IMR-90 (cell line): Measurements from ENCODE around the gene COL5A1. TPM values are rescaled to one million over a fixed set of nuclear protein-coding genes. Genes with fewer than 3 reads are reported as not detected.
A peak's percentile ranks its signal among the peaks of the same experiment; 100 is the strongest.

Experiments used
- ATAC-seq: fragments of 200-7000 bp; cut with Tn5 transposase; 2 replicates; pipeline ENCODE4 v1.9.1; 2020; ENCODE audit warnings: low read depth, mild to moderate bottlenecking, moderate library complexity
- BruUV-seq: library from RNA; stranded (reverse); fragments of 400-500 nt; replicated peaks from 2 replicates; lab custom pipeline; 2021; lab: Mats Ljungman, UMichigan
- CTCF ChIA-PET: fragments of 300-600 bp; formaldehyde crosslinking; extraction: SDS; loops from one replicate; lab custom pipeline; 2021; ENCODE audit warnings: antibody characterized with exemption; lab: Yijun Ruan, JAX
- POLR2A ChIA-PET: fragments of 300-600 bp; sonication (Branson Sonifier 250); formaldehyde crosslinking; loops from one replicate; lab custom pipeline; 2022; ENCODE audit warnings: antibody characterized with exemption; ENCODE audit not compliant: unreplicated experiment; lab: Charles Lee
- DNase-seq: peaks from one replicate; pipeline ENCODE4 v3.0.0; 2013
- H2AFZ ChIP-seq: replicated peaks from 2 replicates; pipeline ENCODE3; 2013; ENCODE audit warnings: low read length, mild to moderate bottlenecking; ENCODE audit not compliant: poor library complexity
- H2AK5ac ChIP-seq: 2 replicates; pipeline ENCODE4 v1.6.1; 2013; ENCODE audit warnings: low read depth, low read length, inconsistent platforms
- H2AK9ac ChIP-seq: replicated peaks from 2 replicates; pipeline ENCODE3; 2013; ENCODE audit warnings: mild to moderate bottlenecking, low read depth, low read length, moderate library complexity; ENCODE audit not compliant: poor library complexity
- H2BK120ac ChIP-seq: 2 replicates; pipeline ENCODE4 v1.6.1; 2013; ENCODE audit warnings: low read depth, low read length, inconsistent platforms
- H2BK15ac ChIP-seq: 3 replicates; pipeline ENCODE4 v1.6.1; 2013; ENCODE audit warnings: low read depth, low read length, inconsistent platforms
- H2BK20ac ChIP-seq: 2 replicates; pipeline ENCODE4 v1.6.1; 2013; ENCODE audit warnings: low read depth, mild to moderate bottlenecking, inconsistent platforms, low read length, moderate library complexity
- H2BK5ac ChIP-seq: 2 replicates; pipeline ENCODE4 v1.6.1; 2013; ENCODE audit warnings: mild to moderate bottlenecking, low read depth, low read length, inconsistent platforms; ENCODE audit not compliant: poor library complexity, severe bottlenecking
- H3K14ac ChIP-seq: replicated peaks from 2 replicates; pipeline ENCODE4 v1.6.1; 2013; ENCODE audit warnings: low read depth, low read length, inconsistent platforms
- H3K18ac ChIP-seq: 2 replicates; pipeline ENCODE4 v1.6.1; 2013; ENCODE audit warnings: low read depth, low read length, control low read depth
- H3K23ac ChIP-seq: 2 replicates; pipeline ENCODE4 v1.6.1; 2013; ENCODE audit warnings: low read depth, low read length, inconsistent platforms
- H3K27ac ChIP-seq: 2 replicates; pipeline ENCODE4 v1.5.1; 2013; ENCODE audit warnings: mild to moderate bottlenecking, control low read depth, low read length; ENCODE audit not compliant: insufficient read depth
- H3K27me3 ChIP-seq: 2 replicates; pipeline ENCODE4 v1.6.1; 2013; ENCODE audit warnings: low read length; ENCODE audit not compliant: control insufficient read depth, insufficient read depth
- H3K36me3 ChIP-seq: 2 replicates; pipeline ENCODE4 v1.6.1; 2013; ENCODE audit warnings: low read length, mixed read lengths; ENCODE audit not compliant: control insufficient read depth, insufficient read depth
- H3K4ac ChIP-seq: 2 replicates; pipeline ENCODE4 v1.6.1; 2013; ENCODE audit warnings: low read depth, low read length, inconsistent platforms
- H3K4me1 ChIP-seq: 2 replicates; pipeline ENCODE4 v1.6.1; 2013; ENCODE audit warnings: low read length, mixed read lengths; ENCODE audit not compliant: control insufficient read depth, insufficient read depth
- H3K4me2 ChIP-seq: 2 replicates; pipeline ENCODE4 v1.6.1; 2013; ENCODE audit warnings: low read depth, mild to moderate bottlenecking, control low read depth, low read length, moderate library complexity
- H3K4me3 ChIP-seq: 2 replicates; pipeline ENCODE4 v1.5.1; 2013; ENCODE audit warnings: low read depth, mild to moderate bottlenecking, control low read depth, low read length, moderate library complexity; ENCODE audit not compliant: insufficient read depth
- H3K56ac ChIP-seq: 2 replicates; pipeline ENCODE4 v1.6.1; 2013; ENCODE audit warnings: low read length, inconsistent platforms; ENCODE audit not compliant: insufficient read depth; ENCODE audit errors: extremely low read depth
- H3K79me1 ChIP-seq, 2 experiments: 2 replicates each; pipeline ENCODE4 v1.6.1; 2013; ENCODE audit warnings: low read length in 2 of 2, inconsistent platforms in 1 of 2, low read depth in 1 of 2
- H3K9ac ChIP-seq: 2 replicates; pipeline ENCODE4 v1.6.1; 2013; ENCODE audit warnings: low read depth, low read length, control low read depth
- H3K9me1 ChIP-seq: 2 replicates; pipeline ENCODE4 v1.6.1; 2013; ENCODE audit warnings: low read length, inconsistent platforms; ENCODE audit not compliant: insufficient read depth
- H3K9me3 ChIP-seq: 2 replicates; pipeline ENCODE4 v1.6.1; 2013; ENCODE audit warnings: low read length; ENCODE audit not compliant: control insufficient read depth, insufficient read depth
- H4K20me1 ChIP-seq: 2 replicates; pipeline ENCODE4 v1.6.1; 2013; ENCODE audit warnings: low read length, inconsistent platforms; ENCODE audit not compliant: insufficient read depth
- H4K5ac ChIP-seq: 2 replicates; pipeline ENCODE4 v1.6.1; 2013; ENCODE audit warnings: mild to moderate bottlenecking, low read depth, low read length, control low read depth
- H4K8ac ChIP-seq, 2 experiments: 2 replicates each; pipeline ENCODE4 v1.6.1; 2013; ENCODE audit warnings: low read depth in 2 of 2, low read length in 2 of 2, control low read depth in 1 of 2, inconsistent platforms in 1 of 2
- H4K91ac ChIP-seq: 2 replicates; pipeline ENCODE4 v1.6.1; 2013; ENCODE audit warnings: low read depth, low read length, inconsistent platforms; ENCODE audit not compliant: insufficient read depth
- BHLHE40 ChIP-seq: fragments of 150-350 bp; IDR thresholded peaks from 2 replicates; pipeline ENCODE4 v1.6.1; 2016; ENCODE audit warnings: mild to moderate bottlenecking, low read depth, low read length
- CEBPB ChIP-seq: IDR thresholded peaks from 2 replicates; pipeline ENCODE4 v1.6.1; 2012; ENCODE audit warnings: low read depth, low read length, improper control_type of control experiment
- CHD1 ChIP-seq: IDR thresholded peaks from 2 replicates; pipeline ENCODE4 v1.6.1; 2012; ENCODE audit warnings: low read depth, low read length, improper control_type of control experiment
- FOS ChIP-seq: fragments of 150-350 bp; IDR thresholded peaks from 2 replicates; pipeline ENCODE4 v1.6.1; 2016; ENCODE audit warnings: low read depth, low read length
- MAFK ChIP-seq: IDR thresholded peaks from 2 replicates; pipeline ENCODE4 v1.6.1; 2012; ENCODE audit warnings: low read depth, low read length, improper control_type of control experiment
- MAZ ChIP-seq: IDR thresholded peaks from 2 replicates; pipeline ENCODE4 v1.6.1; 2012; ENCODE audit warnings: low read depth, mild to moderate bottlenecking, low read length, improper control_type of control experiment, moderate library complexity, borderline replicate concordance
- MXI1 ChIP-seq: IDR thresholded peaks from 2 replicates; pipeline ENCODE4 v1.6.1; 2012; ENCODE audit warnings: low read depth, mild to moderate bottlenecking, low read length, moderate library complexity, borderline replicate concordance
- NFE2L2 ChIP-seq: fragments of 150-350 bp; IDR thresholded peaks from 2 replicates; pipeline ENCODE4 v1.6.1; 2016; ENCODE audit warnings: low read depth, mild to moderate bottlenecking, low read length
- POLR2A ChIP-seq: IDR thresholded peaks from 2 replicates; pipeline ENCODE4 v1.6.1; 2012; ENCODE audit warnings: mild to moderate bottlenecking, low read depth, low read length
- RAD21 ChIP-seq: IDR thresholded peaks from 2 replicates; pipeline ENCODE4 v1.6.1; 2012; ENCODE audit warnings: low read length, improper control_type of control experiment
- RCOR1 ChIP-seq: IDR thresholded peaks from 2 replicates; pipeline ENCODE4 v1.6.1; 2012; ENCODE audit warnings: mild to moderate bottlenecking, low read length, improper control_type of control experiment; ENCODE audit not compliant: insufficient replicate concordance
- RFX5 ChIP-seq: IDR thresholded peaks from 2 replicates; pipeline ENCODE4 v1.8.0; 2012; ENCODE audit warnings: low read depth, mild to moderate bottlenecking, low read length, moderate library complexity
- SMC3 ChIP-seq: fragments of 150-350 bp; IDR thresholded peaks from 2 replicates; pipeline ENCODE4 v1.6.1; 2016; ENCODE audit warnings: low read depth, mild to moderate bottlenecking, antibody characterized with exemption, low read length, moderate library complexity
- USF2 ChIP-seq: fragments of 150-350 bp; IDR thresholded peaks from 2 replicates; pipeline ENCODE4 v1.6.1; 2017; ENCODE audit warnings: mild to moderate bottlenecking, antibody characterized with exemption, low read length, low read depth
- WGBS, 2 experiments: methylation state at CpG; one replicate each; pipeline versions ENCODE4 v1.1.5 to v1.1.7; 2013; ENCODE audit warnings: missing lambda C conversion rate in 2 of 2; ENCODE audit not compliant: insufficient read length in 1 of 2; ENCODE audit errors: extremely low coverage in 2 of 2; 5-methylcytosine and 5-hydroxymethylcytosine counted together
- dilution Hi-C: fragments of 300-500 bp; cut with HindIII; formaldehyde crosslinking; loops from one replicate; pipeline ENCODE4 v1.14.3; 2018; ENCODE audit warnings: low sequenced_read_pairs; ENCODE audit not compliant: unreplicated experiment
- in situ Hi-C: fragments of 300-500 bp; cut with MboI; formaldehyde crosslinking; loops from 3 replicates; pipeline ENCODE4 v1.14.3; 2019; ENCODE audit warnings: low sequenced_read_pairs, inconsistent platforms, mixed read lengths
- intact Hi-C: fragments of 100-400 bp; cut with micrococcal nuclease; formaldehyde crosslinking; loops from 2 replicates; pipeline ENCODE4 v1.10.0; 2022
- polyA plus RNA-seq, 3 experiments: library from polyadenylated mRNA; depleted of rRNA; stranded (reverse); fragments of >200 nt; gene quantifications; 2 replicates each; pipeline ENCODE4 v1.2.3, GENCODE V29; 2012; ENCODE audit warnings: low replicate concordance in 1 of 3
- total RNA-seq: library from RNA; depleted of rRNA; stranded (reverse); fragments of >200 nt; gene quantifications from 2 replicates; pipeline ENCODE4 v1.2.3, GENCODE V29; 2012
- TF ChIP-seq, protein P1 (sequence below): conservative IDR thresholded peaks from 2 replicates; pipeline ENCODE4 v1.5.1; 2012; ENCODE audit warnings: mild to moderate bottlenecking, low read depth, low read length, improper control_type of control experiment
- TF ChIP-seq, protein P2 (sequence below): fragments of 150-350 bp; IDR thresholded peaks from 2 replicates; pipeline ENCODE4 v1.6.1; 2016; ENCODE audit warnings: low read depth, mild to moderate bottlenecking, low read length, moderate library complexity, borderline replicate concordance

COL5A1 gene
- total and polyA plus RNA-seq, 2 of the 4 experiments (the other 2 are of a cell fraction) = 19.2 to 173 TPM

DNA sequence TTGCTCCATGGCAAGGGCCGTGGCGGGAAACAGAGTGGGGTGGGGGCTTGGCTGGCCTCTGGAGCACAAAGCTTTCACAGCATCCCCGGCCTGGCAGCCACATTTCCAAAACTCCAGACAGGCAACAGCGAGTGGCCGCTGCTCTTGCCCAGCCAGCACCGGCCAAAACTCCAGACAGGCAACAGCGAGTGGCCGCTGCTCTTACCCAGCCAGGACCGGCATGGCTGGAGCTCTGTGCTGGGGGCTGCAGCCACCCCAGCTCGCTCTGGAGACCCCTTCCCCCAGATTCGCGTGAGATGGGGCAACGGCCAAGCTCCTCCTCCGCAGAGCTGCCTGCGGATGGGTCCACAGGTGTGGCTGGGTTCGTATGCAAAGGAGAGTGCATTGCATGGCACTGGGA is 98.5 kb downstream of the COL5A1 start:
- no peak overlapping the region for H4K8ac ChIP-seq
- no peak overlapping the region for H3K18ac ChIP-seq
- H3K36me3 ChIP-seq = peaks cover 89% of the 10 kb centered on the region
- ATAC-seq (no peak), DNase-seq (no peak)
- H2BK15ac ChIP-seq = no peak overlapping the region
- no peak overlapping the region for H2BK5ac ChIP-seq
- H2AFZ ChIP-seq = peak overlapping the region; percentile 14
- H3K27me3 ChIP-seq = no peaks in the 10 kb centered on the region
- no peak overlapping the region for H3K9ac ChIP-seq
- intact Hi-C loops (no loop called here), in situ Hi-C loops (no loop called here), dilution Hi-C loops (no loop called here)
- no peak overlapping the region for H2BK120ac ChIP-seq
- no peak overlapping the region for H3K4ac ChIP-seq
- peaks cover 12 to 78% of the 10 kb centered on the region in 2 experiments for H3K79me1 ChIP-seq
- H4K5ac ChIP-seq = no peak overlapping the region
- H3K27ac ChIP-seq = no peak overlapping the region
- no peak overlapping the region for H4K91ac ChIP-seq
- 93% methylated on average over 8 of the region's 16 CpGs; no CpG with 5 or more reads in 1 of the 2 experiments for WGBS, 2 experiments
- H3K9me3 ChIP-seq = no peaks in the 10 kb centered on the region
- ChIA-PET CTCF (interaction anchor here (1.1 to 1.5 kb wide), 2 partner anchors 43 to 290 kb away, joined by 4 read pairs; no protein-coding TSS in a partner anchor), POLR2A (no interaction called here)
- H3K4me2 ChIP-seq = no peak overlapping the region
- no peak overlapping the region for H3K56ac ChIP-seq
- TF ChIP-seq USF2 (no peak), SMC3 (no peak), RFX5 (no peak), CEBPB (no peak), MAFK (no peak), RCOR1 (no peak), BHLHE40 (no peak), NFE2L2 (no peak), FOS (no peak), MAZ (no peak), MXI1 (no peak), CHD1 (no peak), POLR2A (no peak), RAD21 (no peak)
- TF ChIP-seq, protein P1, sequence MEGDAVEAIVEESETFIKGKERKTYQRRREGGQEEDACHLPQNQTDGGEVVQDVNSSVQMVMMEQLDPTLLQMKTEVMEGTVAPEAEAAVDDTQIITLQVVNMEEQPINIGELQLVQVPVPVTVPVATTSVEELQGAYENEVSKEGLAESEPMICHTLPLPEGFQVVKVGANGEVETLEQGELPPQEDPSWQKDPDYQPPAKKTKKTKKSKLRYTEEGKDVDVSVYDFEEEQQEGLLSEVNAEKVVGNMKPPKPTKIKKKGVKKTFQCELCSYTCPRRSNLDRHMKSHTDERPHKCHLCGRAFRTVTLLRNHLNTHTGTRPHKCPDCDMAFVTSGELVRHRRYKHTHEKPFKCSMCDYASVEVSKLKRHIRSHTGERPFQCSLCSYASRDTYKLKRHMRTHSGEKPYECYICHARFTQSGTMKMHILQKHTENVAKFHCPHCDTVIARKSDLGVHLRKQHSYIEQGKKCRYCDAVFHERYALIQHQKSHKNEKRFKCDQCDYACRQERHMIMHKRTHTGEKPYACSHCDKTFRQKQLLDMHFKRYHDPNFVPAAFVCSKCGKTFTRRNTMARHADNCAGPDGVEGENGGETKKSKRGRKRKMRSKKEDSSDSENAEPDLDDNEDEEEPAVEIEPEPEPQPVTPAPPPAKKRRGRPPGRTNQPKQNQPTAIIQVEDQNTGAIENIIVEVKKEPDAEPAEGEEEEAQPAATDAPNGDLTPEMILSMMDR = no peak
- TF ChIP-seq, protein P2, sequence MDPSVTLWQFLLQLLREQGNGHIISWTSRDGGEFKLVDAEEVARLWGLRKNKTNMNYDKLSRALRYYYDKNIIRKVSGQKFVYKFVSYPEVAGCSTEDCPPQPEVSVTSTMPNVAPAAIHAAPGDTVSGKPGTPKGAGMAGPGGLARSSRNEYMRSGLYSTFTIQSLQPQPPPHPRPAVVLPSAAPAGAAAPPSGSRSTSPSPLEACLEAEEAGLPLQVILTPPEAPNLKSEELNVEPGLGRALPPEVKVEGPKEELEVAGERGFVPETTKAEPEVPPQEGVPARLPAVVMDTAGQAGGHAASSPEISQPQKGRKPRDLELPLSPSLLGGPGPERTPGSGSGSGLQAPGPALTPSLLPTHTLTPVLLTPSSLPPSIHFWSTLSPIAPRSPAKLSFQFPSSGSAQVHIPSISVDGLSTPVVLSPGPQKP = no peak
- H2AK5ac ChIP-seq = no peak overlapping the region
- H3K4me1 ChIP-seq = peaks cover 4% of the 10 kb centered on the region
- no peak overlapping the region for H3K14ac ChIP-seq
- H2AK9ac ChIP-seq = no peak overlapping the region
- no peak overlapping the region for H2BK20ac ChIP-seq
- H3K4me3 ChIP-seq = no peak overlapping the region
- no peak overlapping the region for H3K23ac ChIP-seq
- peaks cover 90% of the 10 kb centered on the region for H4K20me1 ChIP-seq
- BruUV-seq = no TSS peak
- peaks cover 9% of the 10 kb centered on the region for H3K9me1 ChIP-seq
